Inferior parietal cortex (tissue), 1 donor: ENCODE results near the gene PIGX.
"Not testable (repeated sequence)": the region's sequence is repeated elsewhere in the genome, so short reads cannot be mapped to it uniquely, and the experiment has no call there.

Experiments used
- DNase-seq: peaks from one replicate; pipeline ENCODE4 v3.0.0-alpha.2; 2016; ENCODE audit errors: extremely low spot score

The PIGX gene

DNA sequence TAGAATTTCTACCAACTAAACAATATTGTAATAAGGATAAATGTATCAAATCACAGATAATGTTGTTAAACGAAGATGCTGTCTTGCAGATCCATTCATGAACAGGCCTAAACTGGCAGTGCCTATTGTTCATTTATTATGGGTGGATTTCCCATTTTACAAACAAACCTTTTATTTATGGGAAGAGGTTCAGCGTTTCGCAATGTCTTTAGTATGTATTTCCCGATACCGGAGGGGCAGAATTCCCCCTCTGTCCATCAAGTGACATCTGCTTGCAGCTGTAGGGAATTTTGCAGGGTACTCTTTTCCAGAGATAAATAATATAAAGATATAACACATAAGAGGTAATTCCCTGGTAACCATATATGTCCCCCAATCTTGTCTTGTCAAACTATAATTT, 5.8 kb upstream of the PIGX start:
- DNase-seq: no peak

DNA sequence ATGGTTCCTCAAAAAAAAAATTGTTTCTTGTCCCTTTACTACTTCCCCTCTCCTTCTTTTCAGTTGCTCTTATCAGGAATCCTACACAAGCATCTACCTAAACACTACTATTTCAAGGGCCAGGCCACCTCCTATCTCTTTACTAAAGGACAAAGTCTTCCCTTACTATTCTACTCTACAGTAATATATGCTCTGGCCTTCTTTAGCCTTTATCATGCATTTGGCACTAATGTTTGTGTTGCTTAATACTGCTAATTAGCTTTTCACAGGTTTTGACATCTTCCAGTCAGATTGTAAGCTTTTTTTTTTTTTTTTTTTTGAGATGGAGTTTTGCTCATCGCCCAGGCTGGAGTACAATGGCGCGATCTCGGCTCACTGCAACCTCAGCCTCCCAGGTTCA, 5.4 kb upstream of the PIGX start:
- no peak for DNase-seq

DNA sequence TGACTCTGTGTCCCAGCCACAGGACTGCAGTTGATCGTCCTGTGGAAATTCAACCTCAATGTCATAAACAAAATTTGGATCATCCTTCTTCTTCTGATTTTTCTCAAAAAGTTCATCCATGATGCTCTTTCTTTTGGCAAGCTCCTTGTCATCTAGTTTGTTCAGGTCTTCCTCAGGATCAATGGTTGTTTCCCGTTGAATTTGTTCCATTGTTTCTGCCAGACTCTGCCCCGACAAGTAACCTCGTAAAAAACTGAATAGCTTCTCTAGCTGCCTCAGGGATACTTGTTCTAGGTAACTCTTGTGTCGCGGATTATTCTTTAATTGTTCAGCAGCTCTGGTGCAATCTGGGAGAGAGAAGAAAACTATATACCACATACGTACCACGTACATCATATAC, 4.6 kb upstream of the PIGX start:
- no peak for DNase-seq

DNA sequence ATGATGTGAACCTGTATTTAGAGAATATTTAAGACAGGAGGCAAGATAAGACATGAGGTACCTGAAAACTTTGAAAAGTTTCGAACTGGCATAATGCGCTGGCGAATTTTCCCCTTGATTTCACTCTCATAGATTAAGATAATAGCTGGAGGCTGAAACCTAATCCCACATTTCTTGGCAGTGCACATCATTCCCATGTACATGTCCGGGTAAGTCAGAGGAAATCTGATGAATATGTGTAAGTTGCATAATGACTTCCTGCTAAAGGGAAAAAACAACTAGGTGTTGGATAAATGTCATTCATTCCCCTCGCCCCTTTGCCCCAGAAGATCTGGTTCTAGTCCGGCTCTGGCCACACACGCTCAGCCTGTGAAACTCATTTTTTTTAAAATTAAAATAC, 3.7 kb upstream of the PIGX start:
- DNase-seq: no peak

DNA sequence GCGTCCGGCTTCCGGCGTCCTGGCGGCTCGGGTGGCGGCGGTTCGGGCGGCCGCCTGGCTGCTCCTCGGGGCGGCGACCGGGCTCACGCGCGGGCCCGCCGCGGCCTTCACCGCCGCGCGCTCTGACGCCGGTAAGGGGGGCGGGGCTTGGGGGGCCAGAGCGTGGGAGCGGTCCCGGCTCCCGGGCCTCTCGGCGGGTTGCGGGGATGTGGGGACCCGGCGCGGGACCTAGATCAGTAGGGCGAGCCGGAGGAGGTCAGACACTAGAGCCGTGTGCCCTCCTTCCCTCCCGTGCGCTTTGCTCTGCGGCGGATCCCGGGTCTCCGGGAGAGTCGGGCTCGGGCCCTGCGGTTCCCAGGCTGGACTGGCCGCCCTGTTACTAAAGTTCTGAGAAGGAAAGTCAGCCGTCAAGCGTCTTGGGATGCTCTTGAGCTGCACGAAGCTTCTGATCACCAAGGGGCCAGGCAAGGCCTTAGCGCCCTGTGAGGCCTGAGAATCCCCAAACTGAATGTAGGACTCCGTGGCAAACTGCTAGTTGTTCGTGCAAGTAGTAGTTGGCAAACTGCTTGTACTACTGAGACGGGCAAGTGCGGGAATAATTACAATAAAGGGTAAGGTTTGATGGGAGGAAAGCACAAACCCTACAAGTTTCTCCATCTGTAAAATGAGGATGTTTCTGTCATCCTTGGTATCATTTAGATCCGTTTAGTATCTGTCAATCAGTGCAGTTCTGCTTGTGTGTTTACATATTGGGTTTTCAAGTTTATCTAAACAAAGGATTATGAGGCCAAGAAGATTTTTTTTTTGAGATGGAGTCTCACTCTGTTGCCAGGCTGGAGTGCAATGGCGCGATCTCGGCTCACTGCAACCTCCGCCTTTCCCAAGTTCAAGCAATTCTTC, 587 bp downstream of the PIGX start:
- peak; percentile 34 for DNase-seq

DNA sequence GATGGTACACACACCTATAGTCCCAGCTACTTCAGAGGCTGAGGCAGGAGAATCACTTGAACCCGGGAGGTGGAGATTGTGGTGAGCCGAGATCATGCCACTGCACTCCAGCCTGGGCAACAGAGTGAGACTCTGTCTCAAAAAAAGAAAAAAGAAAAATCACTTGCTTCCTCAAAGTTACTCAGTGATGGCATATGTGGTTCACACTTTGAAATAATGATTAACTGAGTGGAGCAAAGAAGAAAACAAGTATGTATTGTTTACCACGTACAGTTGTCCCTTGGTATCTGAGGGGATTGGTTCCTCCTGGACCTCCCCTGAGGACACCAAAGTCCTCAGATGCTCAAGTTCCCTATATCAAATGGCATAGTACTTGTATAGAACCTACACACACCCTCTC, 5.0 kb downstream of the PIGX start:
- not testable (repeated sequence) for DNase-seq

DNA sequence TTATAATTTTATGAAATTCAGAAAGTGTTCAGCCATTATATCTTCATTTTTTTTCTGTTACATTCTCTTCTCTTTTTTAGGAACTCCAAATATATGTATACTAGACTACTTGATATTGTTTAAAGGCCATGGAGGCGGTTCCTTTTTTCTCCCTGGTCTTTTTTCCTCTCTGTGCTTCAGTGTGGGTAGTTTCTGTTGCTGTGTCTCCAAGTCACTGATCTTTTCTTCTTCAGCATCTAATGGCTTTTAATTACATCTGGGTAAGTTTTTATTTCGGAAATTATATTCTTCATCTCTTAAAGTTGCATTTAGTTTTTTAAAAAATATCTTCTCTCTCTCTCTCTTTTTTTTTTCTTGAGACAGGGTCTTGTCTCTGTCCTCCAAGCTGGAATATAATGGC, 8.9 kb downstream of the PIGX start:
- no peak for DNase-seq

DNA sequence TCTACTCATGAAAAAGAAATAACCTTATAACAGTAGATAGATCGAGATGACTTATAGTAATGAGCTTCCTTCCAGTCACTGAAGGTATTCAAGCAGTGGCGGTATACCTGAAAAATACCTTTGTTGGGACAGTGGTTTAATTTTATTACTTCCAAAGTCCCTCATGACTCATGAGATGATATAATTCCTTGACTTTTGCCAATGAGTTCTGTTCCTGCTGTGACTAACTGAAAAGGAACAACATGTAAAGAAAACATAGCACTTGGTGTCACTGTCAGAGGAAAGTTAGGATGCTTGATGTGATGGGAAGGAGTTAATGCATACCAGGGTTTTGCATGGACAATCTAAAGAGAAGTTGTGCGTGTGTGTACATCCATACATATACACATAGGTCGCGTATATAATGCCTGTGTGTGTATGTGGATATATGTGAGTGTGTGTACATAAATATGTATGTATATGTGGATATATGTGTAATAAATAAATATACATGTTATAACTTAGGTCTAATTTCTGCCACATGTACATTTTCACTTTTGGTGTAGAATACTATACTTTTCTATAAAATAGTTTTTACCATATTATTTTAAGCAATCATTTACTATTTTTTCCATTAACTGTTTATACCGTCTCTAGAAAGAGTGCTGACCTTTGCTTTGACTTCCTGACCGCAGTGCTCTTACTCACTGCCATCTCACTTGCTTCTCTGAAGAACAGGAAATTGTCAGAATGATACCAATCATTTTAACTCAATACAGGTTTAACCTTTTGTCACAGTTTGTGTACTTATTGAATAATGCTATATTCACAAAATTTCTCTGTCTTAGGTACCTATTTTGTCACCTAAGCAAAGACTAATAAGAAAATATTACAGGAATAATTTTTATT, 14.9 kb downstream of the PIGX start:
- DNase-seq: no peak

DNA sequence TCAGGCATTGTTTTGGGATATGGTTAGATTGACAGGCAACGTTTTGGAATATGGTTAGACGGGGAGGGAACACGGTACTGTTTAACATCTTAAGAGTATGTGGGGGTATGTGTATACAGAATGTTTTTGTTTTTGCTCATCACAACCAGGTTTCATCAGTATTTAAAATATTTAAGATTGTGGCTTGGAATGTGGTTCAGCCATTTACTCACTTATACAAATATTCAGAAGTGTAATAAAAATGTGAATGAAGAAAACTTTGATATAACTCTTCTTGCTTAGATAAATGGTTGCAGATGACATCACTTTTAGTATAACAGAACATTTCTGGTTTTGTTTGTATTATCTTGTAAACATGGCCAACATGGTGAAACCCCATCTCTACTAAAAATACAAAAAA, 23.6 kb downstream of the PIGX start:
- no peak for DNase-seq

DNA sequence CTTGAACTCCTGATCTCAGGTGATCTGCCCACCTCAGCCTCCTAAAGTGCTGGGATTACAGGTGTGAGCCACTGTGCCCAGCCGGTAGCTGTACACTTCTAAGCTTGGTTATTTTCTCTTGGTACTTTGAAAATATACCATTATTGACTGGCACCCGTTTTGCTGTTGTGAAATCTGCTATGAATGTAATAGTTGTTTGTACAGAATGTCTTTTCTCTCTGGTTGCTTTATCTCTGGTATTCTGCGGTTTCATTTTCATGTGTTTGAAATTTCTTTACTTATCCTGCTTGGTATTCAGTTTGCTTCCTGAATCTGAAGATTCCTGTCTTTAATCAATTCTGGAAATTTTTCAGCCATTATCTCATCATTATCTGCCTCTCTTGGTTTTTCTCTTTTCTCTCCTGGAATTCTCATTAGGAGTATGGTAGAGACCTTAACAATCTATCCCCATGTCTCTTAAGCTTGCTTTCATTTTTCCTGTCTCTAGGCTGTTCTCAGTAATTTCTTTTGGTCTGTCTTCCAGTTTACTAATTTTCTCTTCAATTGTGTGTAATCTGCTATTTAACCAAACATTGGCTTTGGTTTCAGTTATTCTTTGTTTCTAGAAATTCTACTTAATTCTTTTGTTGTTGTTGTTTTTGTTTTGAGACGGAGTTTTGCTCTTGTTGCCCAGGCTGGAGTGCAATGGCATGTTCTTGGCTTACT, 24.6 kb downstream of the PIGX start:
- no peak for DNase-seq

DNA sequence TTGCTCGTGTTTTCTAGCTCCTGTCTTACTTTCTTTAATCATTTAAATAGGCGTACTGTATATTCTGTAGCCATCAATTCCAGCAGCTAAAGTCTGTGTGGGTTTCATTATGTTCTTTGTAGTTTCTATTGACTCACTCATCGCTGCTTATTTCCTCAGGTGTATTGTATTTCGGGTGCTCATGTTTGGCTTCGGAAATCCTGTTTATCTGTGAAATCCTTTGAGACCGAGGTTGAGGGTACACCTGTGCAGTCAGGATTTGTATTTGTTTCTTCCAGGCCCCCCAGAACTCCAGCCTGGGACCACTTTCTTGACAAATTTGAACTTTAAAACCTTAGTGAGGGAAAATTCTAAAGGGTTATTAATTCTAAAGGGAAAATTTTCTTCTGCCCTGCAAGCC, 25.5 kb downstream of the PIGX start:
- DNase-seq: no peak

DNA sequence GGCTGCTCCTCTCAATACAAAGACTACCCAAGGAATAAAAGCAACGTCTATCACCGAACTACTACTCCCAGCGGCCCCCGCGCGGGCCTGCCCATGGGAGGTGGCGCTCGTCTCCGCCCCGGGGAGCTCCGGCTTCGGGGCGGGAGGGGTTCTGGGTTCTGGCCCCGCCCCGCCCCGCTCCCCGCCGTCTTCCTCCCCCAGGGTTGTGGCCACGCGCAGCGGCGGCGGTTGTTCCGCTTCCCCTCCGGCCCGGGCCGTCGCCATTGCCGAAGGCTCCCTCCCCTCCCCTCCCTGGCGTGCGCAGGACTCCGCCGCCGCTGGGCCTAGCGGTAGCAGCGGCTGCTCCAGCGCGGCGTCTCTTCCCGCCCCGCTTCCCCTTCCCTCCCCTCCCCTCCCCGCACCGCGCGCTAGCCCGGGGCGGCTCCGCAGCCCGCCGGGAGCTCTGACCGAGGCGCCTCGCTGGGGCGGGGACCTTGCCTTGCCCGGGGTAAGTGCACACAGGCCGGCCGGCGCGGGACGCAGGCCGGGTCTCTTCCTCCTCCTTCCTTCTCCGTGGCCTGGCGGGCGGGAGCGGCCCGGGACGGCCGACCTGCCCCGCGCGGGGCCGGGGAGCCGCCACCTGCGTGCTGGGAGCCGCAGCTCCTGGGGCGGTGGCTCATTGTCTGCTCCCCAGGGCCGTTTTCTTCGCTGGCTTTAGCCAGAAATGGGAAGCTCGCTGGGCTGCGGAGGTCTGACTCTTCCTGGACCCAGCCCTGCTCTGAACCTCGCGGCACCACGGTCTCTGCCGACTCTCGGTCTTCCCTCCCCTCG, 27.7 kb downstream of the PIGX start, which contains the start of gene PAK2:
TSS of gene PAK2 (plus strand) at position 187 of the 810 bp plus-strand sequence. CDS start 42,790 bp downstream, outside the sequence.
- DNase-seq: peak; percentile 94

DNA sequence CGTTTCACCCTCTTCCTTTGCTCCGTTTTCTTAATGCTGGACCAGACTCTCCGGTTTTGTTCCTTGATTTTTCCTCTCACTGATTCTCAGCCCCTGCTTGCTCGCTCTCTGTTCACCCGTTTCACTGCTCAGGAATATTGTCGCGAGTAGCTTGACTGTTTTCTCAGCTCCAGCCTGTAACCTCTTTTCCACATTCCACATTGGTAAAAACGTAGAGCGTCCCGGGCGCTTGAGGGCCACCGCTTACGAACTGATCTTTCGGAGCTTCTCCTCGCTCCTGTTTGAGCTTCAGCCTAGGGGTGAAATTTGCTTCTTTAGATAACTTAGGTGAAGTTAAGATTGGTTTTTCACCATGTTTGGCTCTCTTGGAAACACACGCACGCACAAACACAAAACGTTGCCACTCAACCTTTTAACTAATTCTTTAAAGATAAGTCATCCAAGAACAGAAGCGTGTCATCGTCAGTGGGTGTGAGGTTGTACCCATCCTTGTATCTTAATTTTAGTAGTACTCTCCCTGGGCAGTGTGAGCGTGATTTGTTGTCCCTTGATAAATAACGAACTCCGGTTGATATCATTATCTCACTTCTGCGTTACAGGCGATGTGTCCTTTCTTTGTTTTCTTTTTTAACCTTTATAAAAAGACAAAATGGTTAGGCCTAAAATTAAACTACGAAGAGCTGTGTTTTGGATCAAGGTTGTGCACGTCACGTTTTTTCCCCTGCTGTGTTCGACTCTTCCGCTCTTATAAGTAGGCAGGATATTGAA, 28.5 kb downstream of the PIGX start:
- DNase-seq: peak; percentile 49

DNA sequence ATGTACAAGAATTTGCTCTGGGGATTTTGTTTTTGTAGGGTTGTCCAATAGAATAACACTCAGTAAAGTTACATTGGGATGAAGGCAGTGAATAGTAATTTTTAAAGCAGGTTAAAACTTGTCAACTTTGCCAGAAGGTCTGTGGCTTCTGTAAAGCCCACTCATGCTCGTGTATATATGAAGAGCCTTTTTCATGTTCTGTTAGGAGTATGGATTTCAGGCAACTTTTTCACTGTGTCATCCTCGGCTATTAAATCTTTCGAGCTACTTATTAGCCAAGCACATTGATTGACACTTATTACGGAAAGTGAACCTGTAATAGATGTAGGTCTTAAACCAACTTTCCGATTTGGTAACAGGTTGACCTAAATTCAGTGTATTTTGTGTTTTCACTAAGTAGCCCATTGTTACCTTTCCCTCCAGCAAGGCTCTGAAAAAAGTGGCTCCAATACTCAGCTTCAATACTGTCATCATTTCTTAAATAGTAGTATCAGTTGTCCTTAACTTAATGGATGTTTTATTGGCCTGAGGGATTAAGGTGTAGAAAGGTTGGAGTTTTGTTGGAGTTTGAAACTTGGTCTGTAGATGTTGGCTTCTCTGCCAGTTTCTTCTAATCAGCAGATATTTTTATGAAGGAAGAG, 29.2 kb downstream of the PIGX start:
- no peak for DNase-seq

DNA sequence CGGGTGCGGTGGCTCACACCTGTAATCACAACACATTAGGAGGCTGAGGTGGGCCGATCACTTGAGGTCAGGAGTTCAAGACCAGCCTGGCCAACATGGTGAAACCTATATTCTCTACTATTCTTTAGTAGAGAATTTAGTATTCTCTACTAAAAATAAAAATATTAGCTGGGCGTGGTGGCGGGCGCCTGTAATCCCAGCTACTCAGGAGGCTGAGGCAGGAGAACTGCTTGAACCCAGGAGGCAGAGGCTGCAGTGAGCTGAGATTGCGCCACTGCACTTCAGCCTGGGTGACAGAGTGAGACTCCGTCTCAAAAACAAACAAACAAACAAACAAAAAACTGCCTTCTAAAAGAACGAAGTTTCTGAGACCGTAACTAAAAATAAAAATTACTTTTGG, 31.4 kb downstream of the PIGX start:
- not testable (repeated sequence) for DNase-seq

DNA sequence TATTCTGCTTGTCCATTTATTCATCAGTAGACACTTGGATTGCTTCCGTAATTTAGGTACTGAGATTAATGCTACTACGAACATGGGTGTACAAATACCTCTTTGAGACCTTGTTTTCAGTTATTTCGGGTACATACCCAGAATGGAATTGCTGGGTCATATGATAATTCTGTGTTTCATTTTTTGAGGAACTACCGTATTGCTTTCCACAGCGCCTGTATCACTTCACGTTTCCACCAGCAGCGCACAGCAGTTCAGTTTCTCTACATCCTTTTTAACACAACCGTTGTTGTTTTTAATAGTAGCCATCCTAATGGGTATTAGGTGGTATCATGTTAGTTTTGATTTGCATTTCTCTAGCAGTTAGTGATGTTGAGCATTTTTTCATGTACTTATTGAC, 36.9 kb downstream of the PIGX start:
- DNase-seq: no peak

DNA sequence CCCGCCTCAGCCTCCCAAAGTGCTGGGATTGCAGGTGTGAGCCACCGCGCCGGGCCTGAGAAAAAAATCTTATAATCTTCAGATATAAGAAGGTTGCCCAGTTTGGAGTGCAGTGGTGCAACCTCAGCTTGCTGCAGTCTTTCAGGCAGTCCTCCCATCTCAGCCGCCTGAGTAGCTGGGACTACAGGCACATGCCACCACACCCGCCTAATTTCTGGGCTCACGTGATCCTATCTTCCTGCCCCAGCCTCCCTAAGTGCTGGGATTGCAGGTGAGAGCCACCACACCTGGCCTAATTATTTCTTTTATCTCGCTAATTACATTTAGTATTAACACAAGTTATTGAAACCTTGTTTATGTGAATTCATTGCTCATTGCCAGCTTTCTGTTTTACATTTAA, 41.0 kb downstream of the PIGX start:
- DNase-seq: no peak

DNA sequence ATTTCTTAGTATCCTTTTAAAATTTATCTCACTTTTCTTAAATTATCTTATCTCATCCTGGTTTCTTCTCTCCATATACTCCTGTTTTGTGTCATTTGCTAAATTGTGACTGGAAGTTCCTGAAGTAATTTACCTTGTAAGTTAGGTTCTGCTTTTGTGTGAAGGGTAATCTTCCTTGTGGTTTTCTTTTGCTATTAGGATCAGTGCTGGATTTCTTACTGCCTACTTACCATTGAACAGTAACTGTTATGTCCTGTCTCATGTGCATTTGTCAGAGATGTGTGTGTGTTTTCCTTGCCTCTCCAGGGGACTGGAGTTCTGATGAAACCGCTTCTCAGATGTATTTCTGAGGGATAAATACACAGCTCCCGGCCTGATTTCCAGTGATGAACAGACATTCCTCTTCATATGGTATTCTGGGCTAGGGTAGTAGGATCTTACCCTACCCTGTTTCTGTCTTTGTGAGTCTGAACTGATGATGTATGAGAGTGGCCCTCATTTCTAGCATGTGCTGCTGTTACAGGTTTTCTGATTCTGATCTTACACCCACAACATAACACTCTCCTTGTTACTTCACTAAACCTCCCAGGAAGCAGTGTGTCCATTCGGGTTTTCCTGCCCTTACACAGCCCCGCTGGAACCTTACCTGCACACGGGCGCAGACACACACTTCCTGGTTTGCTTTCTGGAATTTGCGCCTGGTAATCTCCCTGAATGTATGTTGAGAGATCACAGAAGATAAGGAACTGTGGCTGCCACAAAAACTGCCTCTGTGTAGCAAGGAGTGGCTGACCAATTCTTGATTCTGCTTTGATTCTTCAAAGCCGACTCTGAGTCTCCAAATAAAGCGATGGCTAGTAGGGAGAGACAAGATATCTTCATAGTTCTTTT, 42.2 kb downstream of the PIGX start:
- DNase-seq: no peak

DNA sequence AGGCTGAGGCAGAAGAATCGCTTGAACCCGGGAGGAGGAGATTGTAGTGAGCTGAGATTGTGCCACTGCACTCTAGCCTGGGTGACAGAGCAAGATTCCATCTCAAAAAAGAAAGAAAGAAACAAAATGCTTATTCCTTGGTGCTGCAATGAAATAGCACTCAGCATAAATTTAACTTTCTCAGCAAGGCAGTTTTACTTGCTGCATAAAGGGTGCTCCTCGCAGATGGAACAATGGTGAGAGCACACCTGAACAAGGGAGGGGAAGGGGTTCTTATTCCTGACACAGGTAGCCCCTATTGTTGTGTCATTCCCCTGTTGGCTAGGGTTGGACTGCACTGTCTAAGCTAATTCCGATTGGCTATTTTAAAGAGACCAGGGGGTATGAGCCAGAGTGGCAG, 44.6 kb downstream of the PIGX start:
- no peak for DNase-seq
